K562 (cell line): ENCODE results near the gene FTO. TPM values are rescaled to one million over a fixed set of nuclear protein-coding genes. Genes with fewer than 3 reads are reported as not detected.

ENCODE experiments used
- ATAC-seq: fragments of 200-7000 bp; cut with Tn5 transposase; 3 replicates; pipeline ENCODE4 v1.9.1; 2020; ENCODE audit warnings: moderate library complexity
- BruUV-seq: library from RNA; stranded (reverse); fragments of 400-500 nt; replicated peaks from 2 replicates; lab custom pipeline; 2021; lab: Mats Ljungman, UMichigan
- CTCF ChIA-PET: fragments of 300-600 bp; formaldehyde crosslinking; extraction: SDS; loops from one replicate; lab custom pipeline; 2021; ENCODE audit warnings: low intra/inter-chr PET ratio; lab: Yijun Ruan, JAX
- POLR2A ChIA-PET: fragments of 300-600, 350-650 bp; sonication (Branson Sonifier 250); formaldehyde crosslinking; extraction: SDS; loops from one replicate; lab custom pipeline; 2021; ENCODE audit warnings: antibody characterized with exemption, inconsistent platforms; lab: Yijun Ruan, JAX
- DNase-seq, 4 experiments: peaks; one replicate each; pipeline versions ENCODE4 v3.0.0 to v3.0.0-alpha.2; 2011 to 2018; ENCODE audit warnings: low spot score in 3 of 4, mixed read lengths in 3 of 4; ENCODE audit errors: extremely low read depth in 1 of 4
- FAIRE-seq: peaks from 2 replicates; lab custom pipeline; 2011; peaks lifted over from hg19 to GRCh38; lab: Jason Lieb, UNC
- H2AFZ ChIP-seq: 2 replicates; pipeline ENCODE4 v1.6.0; 2011; ENCODE audit warnings: low read depth, low read length, control low read depth, inconsistent platforms
- H3K27ac ChIP-seq: fragments of 200-600 bp; 3 replicates; pipeline ENCODE4 v1.8.0; 2011; ENCODE audit warnings: low read depth, mild to moderate bottlenecking, control low read depth, inconsistent platforms, low read length, moderate library complexity, mixed read lengths; ENCODE audit errors: extremely low read depth
- H3K27me3 ChIP-seq, 2 experiments: fragments of 300-600 bp in 1 of 2; 2 replicates in 1 of 2; 3 replicates in 1 of 2; pipeline versions ENCODE4 v1.6.0 to v1.8.0; 2011; ENCODE audit warnings: inconsistent platforms in 2 of 2, low read length in 2 of 2, mild to moderate bottlenecking in 1 of 2, mixed read lengths in 1 of 2, moderate library complexity in 1 of 2; ENCODE audit not compliant: control insufficient read depth in 2 of 2, insufficient read depth in 2 of 2
- H3K36me3 ChIP-seq: fragments of 300-600 bp; 3 replicates; pipeline ENCODE4 v1.8.0; 2011; ENCODE audit warnings: mild to moderate bottlenecking, low read length, inconsistent platforms; ENCODE audit not compliant: control insufficient read depth, insufficient read depth
- H3K4me1 ChIP-seq, 2 experiments: fragments of 200-600 bp in 1 of 2; replicated peaks in 1 of 2; 2 replicates in 1 of 2; 3 replicates in 1 of 2; pipeline versions ENCODE4 v1.5.1 to v1.8.0; 2011; ENCODE audit warnings: inconsistent platforms in 2 of 2, low read length in 2 of 2, mild to moderate bottlenecking in 1 of 2, mixed read lengths in 1 of 2, moderate library complexity in 1 of 2; ENCODE audit not compliant: control insufficient read depth in 2 of 2, insufficient read depth in 2 of 2
- H3K4me2 ChIP-seq: 2 replicates; pipeline ENCODE4 v1.6.1; 2011; ENCODE audit warnings: low read length, control low read depth, inconsistent platforms, mixed read lengths; ENCODE audit not compliant: insufficient read depth
- H3K4me3 ChIP-seq: fragments of 200-600 bp; sonication (generic), shearing (Covaris generic); 2 replicates; pipeline ENCODE4 v1.5.1; 2016; ENCODE audit warnings: control low read depth, inconsistent platforms
- H3K79me2 ChIP-seq: fragments of 200-600 bp; 3 replicates; pipeline ENCODE4 v1.8.0; 2011; ENCODE audit warnings: low read length, inconsistent platforms; ENCODE audit not compliant: control insufficient read depth, insufficient read depth
- H3K9ac ChIP-seq, 2 experiments: 2 replicates each; pipeline versions ENCODE4 v1.6.0 to v1.6.1; 2011; ENCODE audit warnings: low read depth in 2 of 2, low read length in 2 of 2, control low read depth in 1 of 2, inconsistent platforms in 1 of 2, mild to moderate bottlenecking in 1 of 2, mixed read lengths in 1 of 2; ENCODE audit not compliant: insufficient read depth in 1 of 2
- H3K9me1 ChIP-seq: one replicate; pipeline ENCODE4 v1.6.0; 2011; ENCODE audit warnings: inconsistent platforms, mild to moderate bottlenecking, low read length, moderate library complexity; ENCODE audit not compliant: control insufficient read depth, insufficient read depth
- H3K9me3 ChIP-seq: replicated peaks from 2 replicates; pipeline ENCODE4 v1.5.1; 2011; ENCODE audit warnings: low read depth, low read length, inconsistent platforms; ENCODE audit not compliant: control insufficient read depth, insufficient read depth
- H4K20me1 ChIP-seq: replicated peaks from 2 replicates; pipeline ENCODE4 v1.6.1; 2011; ENCODE audit warnings: low read length, inconsistent platforms, mixed read lengths; ENCODE audit not compliant: control insufficient read depth, insufficient read depth
- E2F1 ChIP-seq: sonication (generic); formaldehyde crosslinking; IDR thresholded peaks from 2 replicates; pipeline ENCODE4 v1.8.1; 2023; ENCODE audit warnings: mild to moderate bottlenecking, missing genetic modification reagents, moderate library complexity
- PCBP1 ChIP-seq: fragments of 200-400 bp; formaldehyde crosslinking; IDR thresholded peaks from 2 replicates; pipeline ENCODE4 v1.6.1; 2018; ENCODE audit warnings: mild to moderate bottlenecking, low read depth, low read length; ENCODE audit not compliant: poor library complexity, severe bottlenecking
- RUNX1 ChIP-seq: sonication (generic); IDR thresholded peaks from 2 replicates; pipeline ENCODE4 v1.6.1; 2016; ENCODE audit warnings: antibody characterized with exemption, low read depth
- ZBTB1 ChIP-seq: sonication (generic); formaldehyde crosslinking; IDR thresholded peaks from 2 replicates; pipeline ENCODE4 v1.8.1; 2023; ENCODE audit warnings: missing genetic modification reagents, low read depth, mild to moderate bottlenecking, borderline replicate concordance
- ZNF57 ChIP-seq: fragments of 450-650 bp; formaldehyde crosslinking; IDR thresholded peaks from 2 replicates; pipeline ENCODE4 v1.4.0; 2020; ENCODE audit warnings: mild to moderate bottlenecking, moderate library complexity
- in situ Hi-C: fragments of 300-500 bp; cut with MboI; formaldehyde crosslinking; loops from 4 replicates; pipeline ENCODE4 v1.15.0; 2018; ENCODE audit warnings: inconsistent platforms, mixed read lengths
- intact Hi-C: fragments of 100-400 bp; cut with micrococcal nuclease; formaldehyde crosslinking; loops from 2 replicates; pipeline ENCODE4 v1.14.2; 2022
- polyA plus RNA-seq, 8 experiments: library from polyadenylated mRNA; depleted of rRNA in 4 of 8; stranded (reverse) in 5 of 8; unstranded in 3 of 8; fragments of >200 nt; fragmentation: Nextera tagmentation in 2 of 8; fragmentation: Illumina TruSeq in 1 of 8; extraction: Ambion mirVana in 2 of 8; extraction: Trizol in 1 of 8; gene quantifications; 2 replicates each; pipeline versions ENCODE4 v1.2.1 to v1.2.3, GENCODE V29; 2011 to 2014; ENCODE audit warnings: inconsistent platforms in 1 of 8, missing spikeins in 1 of 8
- total RNA-seq, 7 experiments: library from RNA; depleted of rRNA in 6 of 7; stranded (reverse); fragments of >200 nt in 6 of 7; fragmentation: Illumina TruSeq in 2 of 7; extraction: Trizol in 2 of 7; gene quantifications; 2 replicates each; pipeline versions ENCODE4 v1.2.1 to v1.2.3, GENCODE V29; 2011 to 2021; ENCODE audit warnings: low replicate concordance in 1 of 7

FTO gene
- total and polyA plus RNA-seq, 9 of the 15 experiments (the other 6 are each of a cell fraction or from before 2014, with no cell fraction given): 11.3 to 27.7 (median 25.5) TPM

- TF ChIP-seq PCBP1: no peak
- TF ChIP-seq RUNX1: no peak
- no peak for TF ChIP-seq ZBTB1 (CRISPR knock-in tag)
Observed at GRCh38 chr16:53784291-53784690, 80.3 kb downstream of the FTO start (continued).

GRCh38 chr16:53785044-53785443 lies 81.1 kb downstream of the FTO start:
- intact Hi-C loops: no loop called here
- H3K27ac ChIP-seq: no peak overlapping the region
- in situ Hi-C loops: no loop called here
- no peak overlapping the region for H3K4me2 ChIP-seq
- POLR2A ChIA-PET: no interaction called here
- peaks cover 0 to 3% of the 10 kb centered on the region in 2 experiments; a peak in 1 of 5 replicates for H3K27me3 ChIP-seq
- ATAC-seq (no peak), FAIRE-seq (no peak), DNase-seq (no peak)
- H3K4me3 ChIP-seq: no peak overlapping the region
- H3K36me3 ChIP-seq: no peaks in the 10 kb centered on the region
- BruUV-seq: no TSS peak
- no peak overlapping the region for H3K9ac ChIP-seq
- no peaks in the 10 kb centered on the region for H3K79me2 ChIP-seq
- H3K9me1 ChIP-seq: no peaks in the 10 kb centered on the region
- H3K9me3 ChIP-seq: no peaks in the 10 kb centered on the region
- no peak overlapping the region for H2AFZ ChIP-seq
- CTCF ChIA-PET: no interaction called here
- TF ChIP-seq E2F1 (no peak), ZNF57 (CRISPR knock-in tag) (no peak)
- H3K4me1 ChIP-seq: no peaks in the 10 kb centered on the region
- no peaks in the 10 kb centered on the region for H4K20me1 ChIP-seq
